ENCODE data around the gene TUBGCP5. TPM values are rescaled to one million over a fixed set of nuclear protein-coding genes. Genes with fewer than 3 reads are reported as not detected.

The TUBGCP5 gene
- total and polyA plus RNA-seq, 2 of the 4 experiments (the other 2 are of a cell fraction), result 13.0 to 19.4 TPM

DNA sequence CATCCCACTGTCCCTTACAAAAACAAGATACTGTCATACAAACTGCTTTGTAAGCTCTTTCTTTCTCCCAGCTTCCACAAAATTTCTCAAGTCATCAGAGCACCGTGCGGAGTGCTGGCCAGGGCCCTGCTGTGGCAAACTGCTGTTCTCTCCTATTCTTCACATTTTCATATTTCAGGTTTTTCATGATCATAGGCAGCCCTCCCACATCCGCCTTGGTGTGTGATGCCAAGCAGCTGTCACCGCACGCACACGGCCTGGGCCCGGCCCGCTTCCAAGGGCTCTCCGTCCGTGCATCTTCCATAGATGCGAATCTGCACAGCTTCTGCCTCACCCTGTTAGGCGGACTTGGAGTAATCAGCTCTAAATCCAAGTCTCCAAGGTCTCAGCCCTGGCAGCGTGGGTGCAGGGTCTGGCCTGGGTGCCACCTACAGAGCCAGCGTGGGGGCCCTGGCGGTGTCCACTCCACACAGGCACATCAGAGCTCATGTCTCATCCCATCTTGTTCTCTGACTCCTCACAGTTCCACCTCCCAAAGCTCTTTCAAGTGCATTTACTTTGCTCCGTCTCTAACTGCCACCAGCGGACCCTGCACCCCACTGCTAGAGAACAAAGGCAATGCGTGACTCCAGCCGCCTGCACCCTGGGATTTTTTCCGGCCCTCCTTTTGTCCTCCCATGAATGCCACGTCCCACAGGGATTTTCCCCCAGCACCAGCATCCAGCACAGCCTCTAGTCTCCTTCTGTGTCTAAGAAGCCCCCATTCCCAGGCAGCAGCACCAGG lies 86.4 kb downstream of the TUBGCP5 start:
- dilution Hi-C loops (cut with HindIII; ENCODE audit: low sequenced_read_pairs, unreplicated experiment) (no loop called here), intact Hi-C loops (cut with micrococcal nuclease) (no loop called here), in situ Hi-C loops (cut with MboI; ENCODE audit: low sequenced_read_pairs) (no loop called here)
- Histone ChIP-seq H2BK120ac (ENCODE audit: low read depth, low read length) (no peak overlapping the region), H4K20me1 (ENCODE audit: insufficient read depth, low read length) (peaks cover 82% of the 10 kb centered on the region), H4K91ac (ENCODE audit: insufficient read depth, low read depth, low read length) (no peak overlapping the region), H3K4ac (ENCODE audit: low read depth, low read length) (no peak overlapping the region), H2BK20ac (ENCODE audit: low read depth, low read length) (no peak overlapping the region), H2AK9ac (replicated peaks; ENCODE audit: low read depth, low read length, poor library complexity) (no peak overlapping the region), H3K79me1 (ENCODE audit: low read depth in 1 of 2, low read length in 2 of 2) (peaks cover 15 to 76% of the 10 kb centered on the region in 2 experiments), H3K23ac (ENCODE audit: low read depth, low read length) (no peak overlapping the region), H3K36me3 (ENCODE audit: control insufficient read depth, insufficient read depth, low read length) (no peaks in the 10 kb centered on the region; the same call in 1 of the 2 replicates), H3K9me1 (ENCODE audit: insufficient read depth, low read length) (peaks cover 11% of the 10 kb centered on the region; the same call in 1 of the 2 replicates), H3K14ac (replicated peaks; ENCODE audit: low read depth, low read length) (no peak overlapping the region), H3K9me3 (ENCODE audit: control insufficient read depth, insufficient read depth, low read length) (no peaks in the 10 kb centered on the region), H3K9ac (ENCODE audit: low read depth, low read length) (no peak overlapping the region), H4K5ac (ENCODE audit: low read depth, low read length) (no peak overlapping the region), H3K4me1 (ENCODE audit: control insufficient read depth, insufficient read depth, low read length) (peaks cover 22% of the 10 kb centered on the region), H3K56ac (ENCODE audit: extremely low read depth, insufficient read depth, low read length) (no peak overlapping the region), H3K4me2 (ENCODE audit: low read depth, low read length) (no peak overlapping the region; the same call in 1 of the 2 replicates), H3K27ac (ENCODE audit: insufficient read depth, low read length) (no peak overlapping the region), H2AFZ (replicated peaks; ENCODE audit: low read length, poor library complexity) (no peak overlapping the region), H4K8ac (ENCODE audit: low read depth in 2 of 2, low read length in 2 of 2) (peak overlapping the region in 1 of 2 experiments; percentile 21; a peak in 1 of 4 replicates), H3K18ac (ENCODE audit: low read depth, low read length) (no peak overlapping the region), H2AK5ac (ENCODE audit: low read depth, low read length) (no peak overlapping the region), H2BK15ac (ENCODE audit: low read depth, low read length) (no peak overlapping the region), H3K27me3 (ENCODE audit: control insufficient read depth, insufficient read depth, low read length) (no peaks in the 10 kb centered on the region), H2BK5ac (ENCODE audit: low read depth, low read length, poor library complexity, severe bottlenecking) (no peak overlapping the region), H3K4me3 (ENCODE audit: insufficient read depth, low read depth, low read length) (no peak overlapping the region)
- TF ChIP-seq MAFK (IDR thresholded peaks at IDR 0.05; ENCODE audit: low read depth, low read length), result peak; percentile 22; the same call in 1 of the 2 replicates
- no peak for TF ChIP-seq RFX5 (IDR thresholded peaks at IDR 0.05; ENCODE audit: low read depth, low read length)
- POLR2A ChIA-PET (ENCODE audit: unreplicated experiment), result no interaction called here
- BruUV-seq (replicated peaks), result no TSS peak
- ATAC-seq (ENCODE audit: low read depth) (no peak), DNase-seq (no peak)
- CTCF ChIA-PET, result interaction anchor here (0.6 kb wide), 1 partner anchor 23 kb away, joined by 6 read pairs; no protein-coding TSS in a partner anchor
- 48% methylated on average over 19 of the region's 21 CpGs; no CpG with 5 or more reads in 1 of the 2 experiments for WGBS, 2 experiments (ENCODE audit: extremely low coverage in 2 of 2, insufficient read length in 1 of 2)

Measured in IMR-90 (cell line).